AG04450 (cell line): Measurements from ENCODE around the gene ACKR2. TPM values are rescaled to one million over a fixed set of nuclear protein-coding genes. Genes with fewer than 3 reads are reported as not detected.

ENCODE experiments used
- CTCF ChIA-PET: fragments of 300-600, 350-600 bp; formaldehyde crosslinking; extraction: SDS; loops from one replicate; lab custom pipeline; 2022; ENCODE audit warnings: antibody characterized with exemption, inconsistent platforms; lab: Charles Lee
- POLR2A ChIA-PET: fragments of 350-600 bp; formaldehyde crosslinking; extraction: SDS; loops from one replicate; lab custom pipeline; 2021; ENCODE audit warnings: antibody characterized with exemption, inconsistent platforms; lab: Yijun Ruan, JAX
- DNase-seq: peaks from one replicate; pipeline ENCODE4 v3.0.0-alpha.2; 2011; ENCODE audit warnings: low read depth, low spot score
- H3K27ac ChIP-seq: one replicate; pipeline ENCODE4 v1.5.1; 2012; ENCODE audit warnings: low read depth, low read length, control low read depth
- H3K27me3 ChIP-seq: one replicate; pipeline ENCODE4 v1.6.0; 2012; ENCODE audit warnings: low read length; ENCODE audit not compliant: control insufficient read depth, insufficient read depth
- H3K4me3 ChIP-seq: 2 replicates; pipeline ENCODE4 v1.5.1; 2011; ENCODE audit warnings: mild to moderate bottlenecking, low read depth, low read length, control low read depth
- H3K9me3 ChIP-seq: 2 replicates; pipeline ENCODE4 v1.5.1; 2012; ENCODE audit warnings: low read length; ENCODE audit not compliant: control insufficient read depth, insufficient read depth
- polyA plus RNA-seq: library from polyadenylated mRNA; depleted of rRNA; stranded (reverse); fragments of >200 nt; gene quantifications from 2 replicates; pipeline ENCODE4 v1.2.3, GENCODE V29; 2011
- TF ChIP-seq, protein P1 (sequence below): IDR thresholded peaks from 2 replicates; pipeline ENCODE4 v1.5.1; 2011; ENCODE audit warnings: low read depth, low read length, control low read depth, inconsistent platforms

The ACKR2 gene
- polyA plus RNA-seq, 1 experiment, result 0.04 TPM

DNA sequence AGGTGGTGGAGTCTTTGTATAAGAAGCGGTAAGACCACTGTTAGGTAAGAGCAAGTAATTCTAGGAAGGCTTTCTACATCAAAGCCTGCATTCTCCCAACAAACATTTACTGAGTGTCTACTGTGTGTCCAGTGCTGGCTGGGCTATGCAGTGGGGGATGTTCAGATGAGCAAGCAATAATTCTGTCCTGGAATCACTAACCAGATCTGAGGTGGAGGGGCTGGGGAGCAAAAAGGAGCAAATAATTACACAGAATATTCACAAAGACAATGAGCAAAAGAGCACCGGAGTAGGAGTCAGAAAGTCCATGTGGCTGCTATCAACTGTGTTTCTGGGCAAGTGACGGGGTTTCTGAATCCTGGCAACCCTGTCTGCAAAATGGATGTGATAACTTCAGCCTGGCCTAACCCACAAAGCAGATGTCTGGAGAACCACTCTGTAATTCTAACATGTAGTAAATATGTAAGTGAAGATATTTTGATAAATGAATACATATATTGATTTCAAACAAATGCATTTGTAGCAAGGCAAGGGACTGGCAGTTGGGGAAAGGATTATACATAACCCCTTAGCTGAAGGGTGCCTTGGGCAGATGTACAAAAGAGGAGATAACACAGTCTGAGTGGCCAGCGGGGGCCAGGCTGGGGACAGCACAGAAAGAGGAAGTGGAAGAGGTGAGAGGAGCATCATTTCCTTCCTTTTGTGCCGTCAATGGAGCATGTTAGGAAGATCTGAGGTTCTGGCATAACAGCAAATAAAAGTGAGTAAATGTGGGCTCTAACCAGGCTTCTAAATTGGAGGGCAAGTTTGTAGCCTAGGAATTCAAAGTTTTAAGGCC is 37.7 kb downstream of the ACKR2 start:
- ChIA-PET CTCF (interaction anchor here (1.2 kb wide), 1 partner anchor 67 kb away, joined by 3 read pairs; no protein-coding TSS in a partner anchor), POLR2A (no interaction called here)
- Histone ChIP-seq H3K4me3 (no peak overlapping the region), H3K27me3 (peaks cover 23% of the 10 kb centered on the region), H3K27ac (no peak overlapping the region), H3K9me3 (no peaks in the 10 kb centered on the region)
- TF ChIP-seq, protein P1, sequence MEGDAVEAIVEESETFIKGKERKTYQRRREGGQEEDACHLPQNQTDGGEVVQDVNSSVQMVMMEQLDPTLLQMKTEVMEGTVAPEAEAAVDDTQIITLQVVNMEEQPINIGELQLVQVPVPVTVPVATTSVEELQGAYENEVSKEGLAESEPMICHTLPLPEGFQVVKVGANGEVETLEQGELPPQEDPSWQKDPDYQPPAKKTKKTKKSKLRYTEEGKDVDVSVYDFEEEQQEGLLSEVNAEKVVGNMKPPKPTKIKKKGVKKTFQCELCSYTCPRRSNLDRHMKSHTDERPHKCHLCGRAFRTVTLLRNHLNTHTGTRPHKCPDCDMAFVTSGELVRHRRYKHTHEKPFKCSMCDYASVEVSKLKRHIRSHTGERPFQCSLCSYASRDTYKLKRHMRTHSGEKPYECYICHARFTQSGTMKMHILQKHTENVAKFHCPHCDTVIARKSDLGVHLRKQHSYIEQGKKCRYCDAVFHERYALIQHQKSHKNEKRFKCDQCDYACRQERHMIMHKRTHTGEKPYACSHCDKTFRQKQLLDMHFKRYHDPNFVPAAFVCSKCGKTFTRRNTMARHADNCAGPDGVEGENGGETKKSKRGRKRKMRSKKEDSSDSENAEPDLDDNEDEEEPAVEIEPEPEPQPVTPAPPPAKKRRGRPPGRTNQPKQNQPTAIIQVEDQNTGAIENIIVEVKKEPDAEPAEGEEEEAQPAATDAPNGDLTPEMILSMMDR, result no peak
- DNase-seq, result no peak

DNA sequence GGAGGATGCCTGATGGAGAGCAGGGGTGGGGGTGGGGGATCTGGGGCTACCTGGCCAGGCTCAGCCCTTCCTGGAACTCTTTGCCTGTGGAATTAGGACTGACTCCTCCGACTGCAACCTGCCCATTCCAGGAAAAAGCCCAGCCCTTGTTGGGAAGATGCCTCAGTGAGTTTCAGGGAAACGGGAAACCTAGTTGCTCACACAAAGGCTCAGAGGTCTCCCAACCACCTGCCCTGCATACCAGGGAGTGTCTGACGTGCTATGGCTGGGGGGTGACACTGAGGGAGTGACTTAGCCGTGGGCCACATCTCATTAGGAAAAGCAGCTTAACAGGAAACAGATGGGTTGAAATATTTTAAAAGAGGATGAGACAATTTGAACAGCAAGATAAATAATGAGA is 38.5 kb downstream of the ACKR2 start:
- H3K27me3 ChIP-seq, result peaks cover 26% of the 10 kb centered on the region
- TF ChIP-seq, protein P1, result no peak
- CTCF ChIA-PET, result no interaction called here

DNA sequence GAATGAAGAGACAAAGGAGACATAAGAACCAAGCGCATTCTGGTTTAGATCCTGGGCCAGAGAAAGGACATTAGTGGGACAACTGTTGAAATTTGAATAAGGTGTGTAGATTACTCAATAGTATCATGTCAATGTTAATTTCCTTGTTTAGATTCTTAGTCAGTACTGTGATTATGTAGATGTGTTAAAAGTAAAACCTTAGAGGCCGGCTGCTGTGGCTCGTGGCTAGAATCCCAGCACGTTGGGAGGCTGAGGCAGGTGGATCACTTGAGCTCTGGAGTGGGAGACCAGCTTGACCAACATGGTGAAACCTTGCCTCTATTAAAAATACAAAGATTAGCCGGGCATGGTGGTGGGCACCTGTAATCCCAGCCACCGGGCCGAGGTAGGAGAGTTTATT is 39.8 kb downstream of the ACKR2 start:
- Histone ChIP-seq H3K27ac (no peak overlapping the region), H3K27me3 (peaks cover 24% of the 10 kb centered on the region), H3K4me3 (no peak overlapping the region), H3K9me3 (no peaks in the 10 kb centered on the region)
- ChIA-PET POLR2A (no interaction called here), CTCF (no interaction called here)
- TF ChIP-seq, protein P1, result no peak
- no peak for DNase-seq

More for the DNA sequence above, 38.5 kb downstream of the ACKR2 start:
- Histone ChIP-seq H3K4me3 (no peak overlapping the region), H3K27ac (no peak overlapping the region), H3K9me3 (no peaks in the 10 kb centered on the region)
- DNase-seq, result no peak
- POLR2A ChIA-PET, result interaction anchor here (0.7 kb wide), 1 partner anchor 12 kb away, joined by 10 read pairs; no protein-coding TSS in a partner anchor

DNA sequence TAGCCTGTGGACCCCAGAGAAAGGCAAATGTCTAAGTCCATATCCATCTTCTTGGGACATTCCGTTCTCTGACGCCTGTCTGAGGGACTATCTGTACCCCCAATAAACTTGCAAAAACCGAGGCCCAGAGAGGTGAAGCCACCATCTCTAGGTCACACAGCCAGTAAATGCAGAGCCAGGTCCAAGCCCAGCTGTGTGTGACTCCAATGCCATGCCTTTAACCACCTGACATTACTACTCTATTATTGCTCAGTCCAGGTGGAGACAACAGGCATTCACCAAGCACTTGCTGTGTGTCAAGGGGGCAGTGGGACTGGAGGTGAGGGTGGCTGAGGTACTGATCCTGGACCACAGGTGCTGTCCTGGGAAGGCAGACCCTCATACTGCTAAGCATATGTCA is 41.0 kb downstream of the ACKR2 start:
- Histone ChIP-seq H3K27ac (no peak overlapping the region), H3K4me3 (no peak overlapping the region), H3K9me3 (no peaks in the 10 kb centered on the region), H3K27me3 (peaks cover 24% of the 10 kb centered on the region)
- CTCF ChIA-PET, result no interaction called here
- TF ChIP-seq, protein P1, result no peak
- DNase-seq, result no peak
- POLR2A ChIA-PET, result no interaction called here

DNA sequence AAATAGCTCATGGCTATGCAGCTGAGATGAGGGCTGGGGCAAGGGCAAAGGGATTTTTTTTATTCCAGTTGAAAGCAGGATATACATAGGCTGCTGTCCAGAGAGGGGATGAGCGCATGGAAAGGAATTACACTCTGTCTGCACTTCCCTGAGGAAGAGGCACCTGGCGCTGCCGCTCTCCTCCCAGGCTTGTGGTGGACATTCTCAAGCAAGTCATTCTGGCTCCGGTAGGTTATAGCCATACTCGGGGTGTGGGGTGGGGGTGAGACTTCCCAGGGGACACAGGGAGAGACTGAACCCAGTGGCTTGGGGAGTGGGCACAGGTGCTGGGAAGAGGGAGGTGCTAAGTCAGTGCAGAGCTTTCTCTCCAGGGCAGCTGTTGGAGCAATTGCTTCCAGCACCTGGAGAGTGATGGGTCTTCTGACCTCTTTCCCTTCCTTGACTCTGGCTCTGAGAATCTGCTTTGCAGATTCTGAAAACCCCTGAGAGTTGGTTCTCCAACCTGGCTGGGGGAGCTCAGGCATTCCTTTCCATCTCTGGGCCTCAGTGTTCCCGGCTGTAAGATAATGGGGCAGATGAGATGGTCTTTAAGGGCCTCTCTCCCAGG is 42.1 kb downstream of the ACKR2 start:
- H3K4me3 ChIP-seq, result no peak overlapping the region
- H3K27ac ChIP-seq, result no peak overlapping the region
- ChIA-PET CTCF (no interaction called here), POLR2A (no interaction called here)
- DNase-seq, result no peak
- TF ChIP-seq, protein P1, result no peak
- no peaks in the 10 kb centered on the region for H3K9me3 ChIP-seq
- H3K27me3 ChIP-seq, result peaks cover 28% of the 10 kb centered on the region
